ENCODE results near the gene CACNA2D2. TPM values are rescaled to one million over a fixed set of nuclear protein-coding genes. Genes with fewer than 3 reads are reported as not detected.

CACNA2D2 gene
- total and polyA plus RNA-seq, 11 donors, result 0.49 to 3.6 (median 1.5) TPM

DNA sequence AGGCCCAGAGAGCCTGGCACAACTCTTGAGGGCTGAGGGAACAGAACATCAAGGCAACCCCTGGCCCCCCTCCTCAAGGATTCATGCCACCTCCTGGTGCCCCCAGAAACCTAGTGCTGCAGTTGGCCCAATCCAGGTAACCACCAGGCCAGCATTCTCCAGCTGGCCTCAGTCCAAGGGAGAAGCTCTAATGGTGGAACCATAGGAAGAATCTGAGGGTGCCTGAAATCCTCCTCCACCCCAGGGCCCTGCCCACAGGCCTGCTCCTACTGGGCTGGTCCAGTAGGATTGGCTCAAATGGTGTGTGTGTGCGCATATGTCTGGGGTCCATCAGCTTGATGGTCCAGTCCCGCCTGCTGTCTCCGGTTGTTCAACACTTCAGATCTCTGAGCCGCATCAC, 188.6 kb downstream of the CACNA2D2 start:
- ATAC-seq, result peak in 3 of 4 donors; percentile 11 to 25 (median 23)
- intact Hi-C loops (cut with DNase I), result no loop called here
- Histone ChIP-seq H3K36me3 (peaks cover 0 to 56% (median 42%) of the 10 kb centered on the region in 9 donors), H3K4me3 (no peak overlapping the region), H3K9me3 (no peaks in the 10 kb centered on the region), H3K4me1 (peaks cover 5 to 38% (median 30%) of the 10 kb centered on the region in 12 donors), H3K27ac (no peak overlapping the region), H3K27me3 (no peaks in the 10 kb centered on the region)
- peak in 2 of 5 donors; percentile 18 to 21 for DNase-seq
- 86 to 98% (median 97%) methylated on average over 4 of the region's 4 CpGs for WGBS, 4 donors
- TF ChIP-seq, protein P1, sequence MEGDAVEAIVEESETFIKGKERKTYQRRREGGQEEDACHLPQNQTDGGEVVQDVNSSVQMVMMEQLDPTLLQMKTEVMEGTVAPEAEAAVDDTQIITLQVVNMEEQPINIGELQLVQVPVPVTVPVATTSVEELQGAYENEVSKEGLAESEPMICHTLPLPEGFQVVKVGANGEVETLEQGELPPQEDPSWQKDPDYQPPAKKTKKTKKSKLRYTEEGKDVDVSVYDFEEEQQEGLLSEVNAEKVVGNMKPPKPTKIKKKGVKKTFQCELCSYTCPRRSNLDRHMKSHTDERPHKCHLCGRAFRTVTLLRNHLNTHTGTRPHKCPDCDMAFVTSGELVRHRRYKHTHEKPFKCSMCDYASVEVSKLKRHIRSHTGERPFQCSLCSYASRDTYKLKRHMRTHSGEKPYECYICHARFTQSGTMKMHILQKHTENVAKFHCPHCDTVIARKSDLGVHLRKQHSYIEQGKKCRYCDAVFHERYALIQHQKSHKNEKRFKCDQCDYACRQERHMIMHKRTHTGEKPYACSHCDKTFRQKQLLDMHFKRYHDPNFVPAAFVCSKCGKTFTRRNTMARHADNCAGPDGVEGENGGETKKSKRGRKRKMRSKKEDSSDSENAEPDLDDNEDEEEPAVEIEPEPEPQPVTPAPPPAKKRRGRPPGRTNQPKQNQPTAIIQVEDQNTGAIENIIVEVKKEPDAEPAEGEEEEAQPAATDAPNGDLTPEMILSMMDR (IDR thresholded peaks at IDR 0.05), result no peak
- TF ChIP-seq POLR2A (IDR thresholded peaks at IDR 0.05), result no peak

DNA sequence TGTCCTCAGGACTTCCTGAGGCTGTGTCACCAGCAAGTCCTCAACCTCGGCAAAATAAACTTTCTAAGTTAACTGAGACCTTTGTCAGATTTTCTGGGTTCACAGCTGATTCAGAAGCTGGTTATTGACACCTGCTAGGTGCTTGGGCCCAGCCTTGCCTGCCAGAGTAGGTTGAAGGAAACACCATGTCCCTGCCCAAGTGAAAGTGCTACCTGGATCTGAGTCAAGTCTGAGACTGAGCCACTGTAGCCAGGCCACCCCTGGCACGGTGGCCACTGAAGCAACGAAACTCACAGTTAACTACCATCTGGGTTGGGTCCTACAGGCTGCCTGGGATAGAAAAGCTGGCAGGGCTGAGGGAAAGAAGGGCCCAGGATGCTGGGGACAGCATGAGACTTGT, 189.1 kb downstream of the CACNA2D2 start:
- H3K27me3 ChIP-seq, result no peaks in the 10 kb centered on the region
- H3K9me3 ChIP-seq, result no peaks in the 10 kb centered on the region
- H3K4me1 ChIP-seq, result peaks cover 5 to 33% (median 26%) of the 10 kb centered on the region in 12 donors
- peaks cover 0 to 51% (median 37%) of the 10 kb centered on the region in 9 donors for H3K36me3 ChIP-seq
- peak in 3 of 4 donors; percentile 4 to 8 (median 4) for ATAC-seq
- intact Hi-C loops (cut with DNase I), result no loop called here
- H3K27ac ChIP-seq, result no peak overlapping the region
- H3K4me3 ChIP-seq, result no peak overlapping the region
- TF ChIP-seq, protein P1 (IDR thresholded peaks at IDR 0.05), result no peak
- no peak for TF ChIP-seq POLR2A (IDR thresholded peaks at IDR 0.05)
- 65 to 85% (median 76%) methylated on average over 3 of the region's 3 CpGs for WGBS, 4 donors
- DNase-seq, result peak in 2 of 5 donors; percentile 13 to 17

Other genes starting within 250 kb of the CACNA2D2 start
- gene SEMA3B, start 234.5 kb downstream of the CACNA2D2 start, total RNA-seq, result 10 to 100 TPM; 12.9 to 60.1 (median 17.8) TPM
- 10 to 100 TPM; 21.1 to 37.5 TPM for gene SEMA3B, start 234.5 kb downstream of the CACNA2D2 start, polyA plus RNA-seq
- gene LSMEM2, start 224.5 kb downstream of the CACNA2D2 start, total RNA-seq, result 10 to 100 TPM in 8 of 9 donors, 1 to 10 TPM in 1; 8.8 to 68.3 (median 31.5) TPM
- gene LSMEM2, start 224.5 kb downstream of the CACNA2D2 start, polyA plus RNA-seq, result 10 to 100 TPM in 1 of 2 donors, 1 to 10 TPM in 1; 1.3 to 29.7 TPM
- gene IFRD2, start 211.2 kb downstream of the CACNA2D2 start, total RNA-seq, result 10 to 100 TPM; 47.5 to 94.9 (median 61.4) TPM
- gene IFRD2, start 211.2 kb downstream of the CACNA2D2 start, polyA plus RNA-seq, result 100 to 1,000 TPM in 1 of 2 donors, 10 to 100 TPM in 1; 80.5 to 106 TPM
- 1 to 10 TPM; 1.0 to 3.2 (median 1.6) TPM for gene HYAL3, start 204.2 kb downstream of the CACNA2D2 start, total RNA-seq
- gene HYAL3, start 204.2 kb downstream of the CACNA2D2 start, polyA plus RNA-seq, result 1 to 10 TPM; 2.1 to 3.1 TPM
- 10 to 100 TPM in 4 of 9 donors, 1 to 10 TPM in 5; 8.0 to 13.9 (median 9.8) TPM for gene NAA80, start 204.2 kb downstream of the CACNA2D2 start, total RNA-seq
- gene NAA80, start 204.2 kb downstream of the CACNA2D2 start, polyA plus RNA-seq, result 10 to 100 TPM in 1 of 2 donors, 1 to 10 TPM in 1; 5.0 to 10.4 TPM
- gene HYAL1, start 200.1 kb downstream of the CACNA2D2 start, total RNA-seq, result 10 to 100 TPM; 36.9 to 99.7 (median 57.8) TPM
- 10 to 100 TPM; 37.6 to 60.7 TPM for gene HYAL1, start 200.1 kb downstream of the CACNA2D2 start, polyA plus RNA-seq
- 100 to 1,000 TPM in 2 of 9 donors, 10 to 100 TPM in 7; 24.0 to 234 (median 48.5) TPM for gene HYAL2, start 180.9 kb downstream of the CACNA2D2 start, total RNA-seq
- 100 to 1,000 TPM in 1 of 2 donors, 10 to 100 TPM in 1; 52.2 to 119 TPM for gene HYAL2, start 180.9 kb downstream of the CACNA2D2 start, polyA plus RNA-seq
- 10 to 100 TPM; 24.5 to 34.9 (median 29.0) TPM for gene TUSC2, start 175.4 kb downstream of the CACNA2D2 start, total RNA-seq
- 10 to 100 TPM; 27.6 to 68.1 TPM for gene TUSC2, start 175.4 kb downstream of the CACNA2D2 start, polyA plus RNA-seq
- gene RASSF1, start 162.8 kb downstream of the CACNA2D2 start, total RNA-seq, result 10 to 100 TPM in 7 of 9 donors, 1 to 10 TPM in 2; 7.9 to 25.5 (median 11.4) TPM
- gene RASSF1, start 162.8 kb downstream of the CACNA2D2 start, polyA plus RNA-seq, result 10 to 100 TPM; 14.2 to 58.6 TPM
- 1 to 10 TPM in 2 of 9 donors, under 1 TPM in 2, not detected in 5; 0.49 to 1.4 (median 1.0) TPM for gene ZMYND10, start 157.9 kb downstream of the CACNA2D2 start, total RNA-seq
- under 1 TPM; 0.15 to 0.29 TPM for gene ZMYND10, start 157.9 kb downstream of the CACNA2D2 start, polyA plus RNA-seq
- 10 to 100 TPM; 12.0 to 18.4 (median 15.3) TPM for gene NPRL2, start 152.9 kb downstream of the CACNA2D2 start, total RNA-seq
- 10 to 100 TPM; 14.4 to 19.0 TPM for gene NPRL2, start 152.9 kb downstream of the CACNA2D2 start, polyA plus RNA-seq
- gene CYB561D2, start 152.8 kb downstream of the CACNA2D2 start, total RNA-seq, result 10 to 100 TPM in 2 of 9 donors, 1 to 10 TPM in 7; 4.9 to 16.5 (median 7.8) TPM
- gene CYB561D2, start 152.8 kb downstream of the CACNA2D2 start, polyA plus RNA-seq, result 10 to 100 TPM in 1 of 2 donors, 1 to 10 TPM in 1; 6.7 to 18.6 TPM
- gene TMEM115, start 144.1 kb downstream of the CACNA2D2 start, total RNA-seq, result 10 to 100 TPM; 20.5 to 56.4 (median 28.9) TPM
- gene TMEM115, start 144.1 kb downstream of the CACNA2D2 start, polyA plus RNA-seq, result 10 to 100 TPM; 21.6 to 57.3 TPM
- gene C3orf18, start 64.1 kb upstream of the CACNA2D2 start, total RNA-seq, result 10 to 100 TPM; 25.4 to 56.8 (median 40.0) TPM
- 10 to 100 TPM; 28.7 to 28.9 TPM for gene C3orf18, start 64.1 kb upstream of the CACNA2D2 start, polyA plus RNA-seq
- gene HEMK1, start 65.9 kb upstream of the CACNA2D2 start, total RNA-seq, result 10 to 100 TPM in 7 of 9 donors, 1 to 10 TPM in 2; 7.8 to 19.7 (median 13.8) TPM
- 10 to 100 TPM; 10.9 to 16.7 TPM for gene HEMK1, start 65.9 kb upstream of the CACNA2D2 start, polyA plus RNA-seq
- gene CISH, start 108.1 kb upstream of the CACNA2D2 start, total RNA-seq, result 10 to 100 TPM; 10.1 to 57.0 (median 20.3) TPM
- 10 to 100 TPM in 1 of 2 donors, 1 to 10 TPM in 1; 6.9 to 30.1 TPM for gene CISH, start 108.1 kb upstream of the CACNA2D2 start, polyA plus RNA-seq
- gene MAPKAPK3, start 113.5 kb upstream of the CACNA2D2 start, total RNA-seq, result 100 to 1,000 TPM; 239 to 398 (median 316) TPM
- 100 to 1,000 TPM; 226 to 247 TPM for gene MAPKAPK3, start 113.5 kb upstream of the CACNA2D2 start, polyA plus RNA-seq
- gene DOCK3, start 171.3 kb upstream of the CACNA2D2 start, total RNA-seq, result 1 to 10 TPM; 2.9 to 6.7 (median 4.8) TPM
- gene DOCK3, start 171.3 kb upstream of the CACNA2D2 start, polyA plus RNA-seq, result 1 to 10 TPM; 2.0 to 2.1 TPM

Measured in heart left ventricle (tissue), 16 donors.